ENCODE data around the gene SPTBN5.
A peak's percentile ranks its signal among the peaks of the same experiment; 100 is the strongest.
"Not testable (repeated sequence)": the region's sequence is repeated elsewhere in the genome, so short reads cannot be mapped to it uniquely, and the experiment has no call there.

The SPTBN5 gene

GRCh38 chr15:41844814-41845213, 49.0 kb downstream of the SPTBN5 start:
- DNase-seq (ENCODE audit: low spot score), result no peak

GRCh38 chr15:41843571-41843970, 50.3 kb downstream of the SPTBN5 start:
- DNase-seq (ENCODE audit: low spot score), result no peak

DNA sequence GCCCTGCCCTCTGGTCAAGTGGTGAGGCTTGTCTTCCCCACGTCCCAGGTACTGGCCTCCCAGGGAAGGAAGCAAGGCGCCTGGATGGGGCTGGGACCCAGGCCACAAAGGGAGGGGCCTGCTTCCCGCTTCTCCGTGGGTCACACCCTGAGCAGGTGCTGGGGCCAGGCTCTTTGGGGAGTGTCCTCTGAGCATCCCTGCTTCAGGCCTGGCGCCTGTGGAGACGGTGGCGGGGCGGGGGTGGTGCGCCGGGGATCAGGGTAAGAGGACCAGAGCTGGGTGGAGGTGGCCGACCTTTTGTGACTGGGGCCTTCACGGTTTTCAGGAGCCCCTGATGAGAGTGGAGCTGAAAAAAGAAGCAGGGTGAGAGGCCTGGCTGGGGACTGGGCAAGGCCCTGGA, 51.6 kb downstream of the SPTBN5 start:
- DNase-seq (ENCODE audit: low spot score), result no peak

GRCh38 chr15:41841131-41841530, 52.7 kb downstream of the SPTBN5 start:
- no peak for DNase-seq (ENCODE audit: low spot score)

GRCh38 chr15:41840673-41841072, 53.2 kb downstream of the SPTBN5 start:
- DNase-seq (ENCODE audit: low spot score), result no peak

DNA sequence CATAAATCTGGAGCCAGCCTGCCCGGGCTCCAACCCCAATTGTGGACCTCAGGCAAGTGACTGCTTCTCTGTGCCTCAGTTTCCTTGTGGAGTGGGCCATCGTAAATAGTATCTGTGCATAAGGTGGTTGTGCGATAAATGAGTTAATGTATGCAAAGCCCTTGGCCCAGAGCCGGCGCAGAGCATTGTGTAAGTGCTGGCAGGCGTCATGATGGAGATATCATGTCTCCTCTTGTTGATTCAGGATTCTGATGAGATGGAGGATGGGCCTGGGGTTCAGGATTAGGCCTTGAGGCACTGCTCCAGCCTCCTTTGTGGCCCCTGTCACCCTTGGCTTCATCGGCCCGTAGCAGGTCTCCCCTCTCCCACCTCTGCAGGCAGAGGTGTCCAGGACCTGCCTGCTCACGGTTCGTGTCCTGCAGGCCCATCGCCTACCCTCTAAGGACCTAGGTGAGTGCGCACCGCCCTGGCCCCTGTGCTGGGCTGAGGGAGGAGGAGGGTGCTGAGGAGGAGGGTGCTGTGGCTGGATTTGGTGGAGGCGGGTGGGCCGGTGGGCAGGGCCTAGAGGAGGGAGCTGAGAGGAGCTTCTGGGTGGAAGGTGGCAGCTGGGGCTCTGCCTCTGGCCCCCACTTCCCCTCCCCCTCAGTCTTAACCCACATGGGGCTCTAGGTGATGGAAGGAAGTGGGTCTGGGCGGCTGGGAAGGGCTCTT, 53.9 kb downstream of the SPTBN5 start:
- no peak for DNase-seq (ENCODE audit: low spot score)

GRCh38 chr15:41838400-41838897, 55.4 kb downstream of the SPTBN5 start, which contains the start of gene PLA2G4B:
PLA2G4B (plus strand) TSS chr15:41838847; CDS start chr15:41838914, 67 bp downstream.
- peak; percentile 41 for DNase-seq (ENCODE audit: low spot score)

- DNase-seq (ENCODE audit: low spot score), result no peak
Observed at GRCh38 chr15:41836713-41837454, 57.0 kb downstream of the SPTBN5 start.

GRCh38 chr15:41836073-41836472, 57.8 kb downstream of the SPTBN5 start:
- no peak for DNase-seq (ENCODE audit: low spot score)

DNA sequence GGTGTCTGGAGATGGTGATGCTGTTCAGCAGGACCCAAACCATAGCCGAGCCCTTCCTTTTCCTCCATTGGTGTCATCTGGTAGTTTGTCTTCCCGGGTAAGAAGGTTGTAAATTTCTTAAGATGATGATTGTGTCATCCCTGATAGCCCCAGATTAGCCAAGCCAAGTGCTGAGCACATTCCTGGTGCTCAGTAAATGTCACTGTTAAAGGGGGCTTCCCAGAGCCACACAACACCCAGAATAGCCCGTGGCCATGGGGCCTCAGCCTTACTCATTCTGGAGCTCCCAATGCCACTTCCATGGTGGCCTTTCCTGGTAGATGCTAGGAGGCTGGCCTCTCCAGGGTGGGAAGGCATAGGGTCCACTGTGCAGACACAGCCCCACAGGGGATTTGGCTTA, 59.8 kb downstream of the SPTBN5 start:
- no peak for DNase-seq (ENCODE audit: low spot score)

- DNase-seq (ENCODE audit: low spot score), result peak; percentile 45
Observed at GRCh38 chr15:41832875-41833274, 61.0 kb downstream of the SPTBN5 start.

DNA sequence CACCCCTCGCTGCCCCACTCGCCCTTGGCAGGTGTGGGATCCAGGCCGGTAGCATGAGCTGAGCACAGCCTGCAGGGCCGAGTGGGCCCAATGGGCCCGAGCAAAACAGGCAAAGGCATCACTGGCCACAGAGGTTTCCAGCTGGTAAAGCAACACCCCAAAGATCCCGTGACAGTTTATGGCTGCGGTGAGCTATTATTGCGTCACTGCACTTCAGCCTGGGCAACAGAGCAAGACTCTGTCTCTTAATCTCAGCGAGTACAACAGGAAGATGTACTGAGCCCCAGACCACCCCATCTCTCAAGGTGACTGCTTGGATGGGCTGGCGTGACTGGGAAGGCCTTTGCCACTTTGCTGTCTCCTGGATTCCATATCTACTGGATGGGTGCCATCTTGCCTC, 61.6 kb downstream of the SPTBN5 start:
- DNase-seq (ENCODE audit: low spot score), result no peak

DNA sequence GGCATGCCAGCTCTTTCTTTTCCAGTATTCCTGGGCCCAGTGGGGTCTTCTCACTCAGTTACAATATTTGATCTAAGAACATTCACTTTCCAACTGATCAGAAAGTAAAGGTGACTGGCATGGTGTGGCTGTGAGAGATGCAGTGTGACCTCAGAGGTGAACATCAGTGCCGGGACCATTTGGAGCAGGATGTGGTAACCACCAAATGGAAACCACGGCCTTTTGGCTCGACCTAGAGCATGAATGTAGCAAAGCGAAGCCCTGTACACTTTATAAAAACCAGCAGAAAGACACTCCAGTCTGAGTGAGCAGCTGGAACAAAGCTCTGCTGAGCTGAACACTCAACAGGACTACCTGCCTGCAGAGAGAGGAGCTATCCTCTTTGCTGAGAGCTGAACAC, 62.6 kb downstream of the SPTBN5 start:
- DNase-seq (ENCODE audit: low spot score), result not testable (repeated sequence)

DNA sequence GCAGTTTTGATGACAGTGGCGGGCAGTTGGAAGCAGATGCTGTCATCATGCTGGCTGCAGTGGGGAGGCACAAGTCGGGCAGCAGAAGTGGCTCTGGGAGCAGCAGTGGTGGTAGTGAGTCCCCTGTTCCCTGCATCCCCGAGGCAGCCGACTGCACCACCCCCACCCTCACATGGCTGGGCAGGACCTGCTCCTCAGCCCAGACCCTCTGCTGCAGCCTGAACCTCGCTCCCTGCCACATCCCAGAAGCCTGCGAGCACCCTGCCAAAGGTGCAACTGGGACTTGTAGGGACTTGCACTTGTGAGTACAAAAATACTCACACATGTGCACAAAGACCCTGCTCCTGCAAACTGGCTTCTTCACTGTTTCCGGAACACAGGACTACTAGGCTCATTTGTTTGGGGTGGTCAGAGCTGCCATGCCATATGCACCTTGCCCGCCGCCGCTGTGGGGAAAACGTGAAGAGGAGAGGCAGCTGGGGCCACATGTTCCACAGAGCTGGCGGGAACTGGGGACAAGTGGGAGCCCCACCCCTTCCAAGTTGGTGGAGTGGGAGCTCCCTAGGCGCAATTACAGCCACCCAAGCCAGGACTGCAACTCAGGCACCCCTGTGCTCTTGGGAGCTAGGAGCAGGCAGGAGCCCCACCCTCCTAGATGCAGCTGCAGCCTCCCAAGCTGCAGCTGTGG, 63.8 kb downstream of the SPTBN5 start:
- no peak for DNase-seq (ENCODE audit: low spot score)

DNA sequence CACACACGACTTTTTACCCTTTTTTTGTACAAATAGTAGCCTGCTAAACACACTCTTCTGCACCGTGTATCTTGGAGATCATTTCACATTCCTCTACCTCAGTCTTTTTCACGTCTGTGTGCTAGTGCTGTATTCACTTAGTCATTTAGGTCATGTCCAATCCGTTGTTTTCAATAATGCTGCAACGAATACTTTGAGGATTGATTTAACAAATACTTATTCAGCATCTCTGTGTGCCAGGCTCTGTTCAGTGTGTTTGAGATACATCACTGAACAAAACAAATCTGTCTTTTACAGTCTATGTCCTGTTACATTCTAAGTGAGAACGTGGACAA, 65.1 kb downstream of the SPTBN5 start:
- DNase-seq (ENCODE audit: low spot score), result no peak

- DNase-seq (ENCODE audit: low spot score), result peak; percentile 100
Observed at GRCh38 chr15:41827880-41828806, 65.7 kb downstream of the SPTBN5 start, which contains the start of gene JMJD7. JMJD7 (plus strand) TSS chr15:41828092; CDS start chr15:41828125, 33 bp downstream.

DNA sequence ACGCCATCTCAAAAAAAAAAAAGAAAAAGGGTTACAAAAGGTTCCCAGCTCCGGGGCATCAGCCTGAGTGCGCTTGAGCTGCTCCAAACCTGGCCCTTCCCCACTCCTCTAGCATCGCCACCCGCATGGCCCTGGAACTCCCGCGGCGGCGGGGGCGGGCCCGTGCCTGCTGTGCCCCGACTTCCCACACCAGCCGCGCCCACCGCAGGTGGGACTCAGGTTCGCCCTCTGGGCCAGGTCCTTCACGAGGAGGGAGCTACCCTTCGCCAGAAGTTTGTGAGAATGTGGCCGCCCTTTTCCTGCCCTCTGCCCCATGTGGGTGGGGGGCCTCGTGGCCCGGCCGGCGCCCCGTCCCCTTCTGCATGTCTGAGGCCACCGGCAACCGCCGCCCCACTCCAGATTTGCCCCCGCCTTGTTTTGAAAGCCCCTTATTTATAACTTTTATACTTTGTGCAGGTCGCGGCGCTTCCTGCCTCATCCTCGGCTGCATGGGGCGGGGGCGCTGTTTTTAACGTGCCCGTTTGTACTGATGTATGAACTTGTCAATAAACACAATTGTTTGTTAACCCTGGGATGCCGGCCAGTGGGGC, 66.5 kb downstream of the SPTBN5 start:
- peak; percentile 62 for DNase-seq (ENCODE audit: low spot score)

GRCh38 chr15:41825572-41826535, 68.0 kb downstream of the SPTBN5 start:
- DNase-seq (ENCODE audit: low spot score), result peak; percentile 42

DNA sequence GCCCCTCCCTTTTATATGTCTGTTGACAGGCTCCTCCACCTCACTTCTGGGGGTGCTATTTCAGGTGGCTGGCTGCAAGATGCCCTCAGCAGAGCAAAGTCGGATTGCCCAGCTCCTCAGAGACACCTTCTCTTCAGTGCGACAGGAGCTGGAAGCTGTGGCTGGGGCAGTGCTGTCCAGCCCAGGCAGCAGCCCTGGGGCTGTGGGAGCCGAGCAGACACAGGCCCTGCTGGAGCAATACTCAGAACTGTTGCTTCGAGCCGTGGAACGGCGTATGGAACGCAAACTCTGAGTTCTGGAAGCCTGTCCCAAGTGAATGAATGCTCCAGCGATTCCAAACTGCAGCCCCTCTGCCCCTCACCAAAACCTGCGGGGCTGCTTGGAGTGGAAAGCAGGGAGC, 68.7 kb downstream of the SPTBN5 start:
- DNase-seq (ENCODE audit: low spot score), result no peak
